Prostate gland (tissue), 2 donors: ENCODE measurements around the gene CHD1L. TPM values are rescaled to one million over a fixed set of nuclear protein-coding genes. Genes with fewer than 3 reads are reported as not detected.
"Not testable (repeated sequence)": the region's sequence is repeated elsewhere in the genome, so short reads cannot be mapped to it uniquely, and the experiment has no call there.

Experiments used
- DNase-seq: peaks from one replicate; pipeline ENCODE4 v3.0.0-alpha.2; 2019; ENCODE audit warnings: low spot score
- H3K27ac ChIP-seq, 2 donors: fragments of 200-600 bp; sonication (generic); 2 replicates each; pipeline ENCODE4 v1.5.1; 2017 to 2019
- H3K27me3 ChIP-seq: fragments of 200-600 bp; sonication (generic); replicated peaks from 2 replicates; pipeline ENCODE4 v1.5.1; 2019; ENCODE audit not compliant: insufficient read depth
- H3K36me3 ChIP-seq, 2 donors: fragments of 200-600 bp; sonication (generic); 1 replicate in 1 of 2; 2 replicates in 1 of 2; pipeline versions ENCODE4 v1.5.1 to v1.8.1; 2017 to 2019
- H3K4me1 ChIP-seq: fragments of 200-600 bp; sonication (generic); replicated peaks from 2 replicates; pipeline ENCODE4 v1.5.1; 2019
- H3K4me3 ChIP-seq, 2 donors: fragments of 200-600 bp; sonication (generic); 2 replicates each; pipeline ENCODE4 v1.5.1; 2017 to 2019
- H3K9me3 ChIP-seq: fragments of 200-600 bp; sonication (generic); 2 replicates; pipeline ENCODE4 v1.5.1; 2017
- CTCF ChIP-seq, 4 experiments: fragments of 200-600 bp in 2 of 4; fragments of 450-650 bp in 2 of 4; sonication (generic) in 2 of 4; IDR thresholded peaks; 1 replicate in 3 of 4; 2 replicates in 1 of 4; pipeline ENCODE4 v1.5.1; 2016 to 2019; ENCODE audit warnings: antibody characterized with exemption in 4 of 4, mild to moderate bottlenecking in 2 of 4, moderate library complexity in 2 of 4
- POLR2A ChIP-seq: fragments of 450-650 bp; IDR thresholded peaks from one replicate; pipeline ENCODE4 v1.6.1; 2016; ENCODE audit warnings: antibody characterized with exemption, mild to moderate bottlenecking
- POLR2AphosphoS5 ChIP-seq: sonication (generic); formaldehyde crosslinking; IDR thresholded peaks from one replicate; pipeline ENCODE4 v1.6.1; 2017; ENCODE audit warnings: antibody characterized with exemption
- WGBS: methylation state at CpG from one replicate; pipeline ENCODE4 v1.1.5; 2018; 5-methylcytosine and 5-hydroxymethylcytosine counted together
- intact Hi-C: fragments of 100-400 bp; cut with DNase I; formaldehyde crosslinking; loops from one replicate; pipeline ENCODE4 v1.14.2; 2022
- total RNA-seq, 2 donors: library from RNA; depleted of rRNA; stranded (reverse); fragments of >200 nt; gene quantifications; one replicate each; pipeline ENCODE4 v1.1.0, GENCODE V29; 2016

The CHD1L gene
- total RNA-seq, 2 donors from 2014 or later = 21.4 to 22.0 TPM

GRCh38 chr1:147238053-147238902 lies 4.2 kb upstream of the CHD1L start:
- 50% methylated on average over 3 of the region's 3 CpGs for WGBS
- H3K36me3 ChIP-seq = no peaks in the 10 kb centered on the region
- no peaks in the 10 kb centered on the region for H3K27me3 ChIP-seq
- TF ChIP-seq POLR2A (no peak), POLR2AphosphoS5 (no peak)
- peaks cover 8% of the 10 kb centered on the region for H3K4me1 ChIP-seq
- H3K9me3 ChIP-seq = no peaks in the 10 kb centered on the region
- H3K27ac ChIP-seq = no peak overlapping the region
- intact Hi-C loops = no loop called here
- no peak overlapping the region for H3K4me3 ChIP-seq
- DNase-seq = no peak

- intact Hi-C loops = no loop called here
- no peak for DNase-seq
These were observed 3.3 kb upstream of the CHD1L start for GRCh38 chr1:147238925-147239820.

GRCh38 chr1:147240131-147240721 lies 2.3 kb upstream of the CHD1L start:
- H3K27ac ChIP-seq, H3K4me1 ChIP-seq, DNase-seq, H3K36me3 ChIP-seq, intact Hi-C loops, H3K27me3 ChIP-seq, H3K4me3 ChIP-seq, H3K9me3 ChIP-seq: not testable (repeated sequence)
- 95% methylated on average over 5 of the region's 5 CpGs for WGBS

More at GRCh38 chr1:147238925-147239820, 3.3 kb upstream of the CHD1L start:
- TF ChIP-seq POLR2A (no peak), POLR2AphosphoS5 (no peak), CTCF (IDR thresholded peaks at IDR 0.05) (no peak)
- no peaks in the 10 kb centered on the region for H3K36me3 ChIP-seq
- H3K4me1 ChIP-seq = peaks cover 8% of the 10 kb centered on the region
- H3K27ac ChIP-seq = no peak overlapping the region
- H3K27me3 ChIP-seq = no peaks in the 10 kb centered on the region
- WGBS = 80% methylated on average over 11 of the region's 11 CpGs
- no peaks in the 10 kb centered on the region for H3K9me3 ChIP-seq
- H3K4me3 ChIP-seq = no peak overlapping the region

GRCh38 chr1:147241934-147242448 lies 493 bp upstream of the CHD1L start:
- Histone ChIP-seq H3K9me3 (no peaks in the 10 kb centered on the region), H3K4me1 (peaks cover 8% of the 10 kb centered on the region), H3K27me3 (no peaks in the 10 kb centered on the region), H3K27ac (peak overlapping the region; percentile 88), H3K4me3 (peak overlapping the region; percentile 82 to 83), H3K36me3 (no peaks in the 10 kb centered on the region)
- intact Hi-C loops = loop anchor here (1.0 kb wide), 1 partner anchor 70 kb away; the partner anchor contains the start of gene PRKAB2
- WGBS = 12% methylated on average over 9 of the region's 9 CpGs
- DNase-seq = no peak
- no peak for TF ChIP-seq CTCF (IDR thresholded peaks at IDR 0.05)
- no peak for TF ChIP-seq POLR2AphosphoS5
- TF ChIP-seq POLR2A = no peak

- Histone ChIP-seq H3K9me3 (no peaks in the 10 kb centered on the region), H3K4me1 (peaks cover 4% of the 10 kb centered on the region), H3K4me3 (peak overlapping the region; percentile 82 to 83), H3K27me3 (no peaks in the 10 kb centered on the region), H3K36me3 (no peaks in the 10 kb centered on the region), H3K27ac (peak overlapping the region; percentile 88)
- TF ChIP-seq CTCF (IDR thresholded peaks at IDR 0.05) (no peak), POLR2A (no peak), POLR2AphosphoS5 (no peak)
- WGBS = under 1% methylated on average over 30 of the region's 30 CpGs
- DNase-seq = no peak
- intact Hi-C loops = no loop called here
These were observed 773 bp downstream of the CHD1L start for GRCh38 chr1:147243228-147243685.
